GM21360 (cell line): Measurements from ENCODE around the gene SULT6B1.
"Not testable (repeated sequence)": the region's sequence is repeated elsewhere in the genome, so short reads cannot be mapped to it uniquely, and the experiment has no call there.

ENCODE experiments used
- ATAC-seq: cut with Tn5 transposase; IDR thresholded peaks from one replicate; pipeline ENCODE4 v1.9.1; 2021; ENCODE audit warnings: mild to moderate bottlenecking, moderate library complexity; ENCODE audit not compliant: unreplicated experiment

SULT6B1 gene

GRCh38 chr2:37188570-37188969, at the start of gene SULT6B1:
TSS of gene SULT6B1 (minus strand) at chr2:37188670. CDS start at chr2:37188640, 30 bp downstream.
- ATAC-seq: no peak

GRCh38 chr2:37232131-37232933, 43.9 kb upstream of the SULT6B1 start:
- ATAC-seq: no peak

GRCh38 chr2:37231241-37232130, 43.0 kb upstream of the SULT6B1 start, which contains the start of the genes CEBPZ and NDUFAF7:
TSS of gene CEBPZ (minus strand) at chr2:37231596. CDS start at chr2:37231567, 29 bp downstream.
TSS of gene NDUFAF7 (plus strand) at chr2:37231658. CDS start at chr2:37231706, 48 bp downstream.
- peak; percentile 89 for ATAC-seq

GRCh38 chr2:37230581-37230980, 42.1 kb upstream of the SULT6B1 start:
- no peak for ATAC-seq

- ATAC-seq: no peak
Measured at GRCh38 chr2:37228788-37229187, 40.3 kb upstream of the SULT6B1 start.

- ATAC-seq: no peak
Measured at GRCh38 chr2:37226863-37227262, 38.4 kb upstream of the SULT6B1 start.

- not testable (repeated sequence) for ATAC-seq
Measured at GRCh38 chr2:37225129-37225528, 36.7 kb upstream of the SULT6B1 start.

GRCh38 chr2:37224063-37224462, 35.6 kb upstream of the SULT6B1 start:
- no peak for ATAC-seq

- no peak for ATAC-seq
Measured at GRCh38 chr2:37223131-37223530, 34.7 kb upstream of the SULT6B1 start.

- no peak for ATAC-seq
Measured at GRCh38 chr2:37219046-37219445, 30.6 kb upstream of the SULT6B1 start.

GRCh38 chr2:37215250-37215649, 26.8 kb upstream of the SULT6B1 start:
- no peak for ATAC-seq

- ATAC-seq: no peak
Measured at GRCh38 chr2:37211939-37212338, 23.5 kb upstream of the SULT6B1 start.

- no peak for ATAC-seq
Measured at GRCh38 chr2:37211212-37211611, 22.7 kb upstream of the SULT6B1 start.

- ATAC-seq: not testable (repeated sequence)
Measured at GRCh38 chr2:37206760-37207159, 18.3 kb upstream of the SULT6B1 start.

- ATAC-seq: no peak
Measured at GRCh38 chr2:37205689-37206341, 17.3 kb upstream of the SULT6B1 start.

- ATAC-seq: not testable (repeated sequence)
Measured at GRCh38 chr2:37205071-37205661, 16.7 kb upstream of the SULT6B1 start.

GRCh38 chr2:37203708-37204107, 15.2 kb upstream of the SULT6B1 start:
- ATAC-seq: no peak

- no peak for ATAC-seq
Measured at GRCh38 chr2:37201766-37202165, 13.3 kb upstream of the SULT6B1 start.

GRCh38 chr2:37201208-37201607, 12.7 kb upstream of the SULT6B1 start:
- ATAC-seq: no peak

GRCh38 chr2:37198681-37199065, 10.2 kb upstream of the SULT6B1 start:
- ATAC-seq: no peak
